Activated CD4-positive, alpha-beta T cell treated with anti-CD3 and anti-CD28 coated beads for 36 hours (primary cell): Measurements from ENCODE around the gene UTY. TPM values are rescaled to one million over a fixed set of nuclear protein-coding genes. Genes with fewer than 3 reads are reported as not detected.

Experiments
- ATAC-seq: fragments of 200-7000 bp; cut with Tn5 transposase; one replicate; pipeline ENCODE4 v1.10.0; 2021; ENCODE audit warnings: mild to moderate bottlenecking, moderate library complexity
- CTCF ChIA-PET: fragments of 350-600 bp; sonication (Branson Sonifier 250); formaldehyde crosslinking; loops from one replicate; lab custom pipeline; 2021; ENCODE audit warnings: antibody characterized with exemption; lab: Charles Lee
- POLR2A ChIA-PET: fragments of 350-600 bp; sonication (Branson Sonifier 250); formaldehyde crosslinking; loops from one replicate; lab custom pipeline; 2021; ENCODE audit warnings: antibody characterized with exemption, inconsistent platforms; lab: Charles Lee
- DNase-seq: peaks from one replicate; pipeline ENCODE4 v3.0.0-alpha.2; 2020
- H3K27ac Mint-ChIP-seq: one replicate; pipeline ENCODE4 v1.8.0; 2021; ENCODE audit warnings: mixed read lengths
- H3K27me3 Mint-ChIP-seq: one replicate; pipeline ENCODE4 v1.8.0; 2021; ENCODE audit warnings: mixed read lengths
- H3K36me3 Mint-ChIP-seq: one replicate; pipeline ENCODE4 v1.8.0; 2021; ENCODE audit warnings: low read depth, mixed read lengths
- H3K4me1 Mint-ChIP-seq: one replicate; pipeline ENCODE4 v1.8.0; 2021; ENCODE audit warnings: mixed read lengths
- H3K4me3 Mint-ChIP-seq: one replicate; pipeline ENCODE4 v1.8.0; 2021; ENCODE audit warnings: mild to moderate bottlenecking, moderate library complexity, mixed read lengths
- H3K9me3 Mint-ChIP-seq: one replicate; pipeline ENCODE4 v1.8.0; 2021; ENCODE audit warnings: low read depth, mixed read lengths
- intact Hi-C, 2 experiments: fragments of 100-400 bp; cut with DNase I in 1 of 2; cut with micrococcal nuclease in 1 of 2; formaldehyde crosslinking; loops; one replicate each; pipeline versions ENCODE4 v1.14.2 to v1.15.1; 2022 to 2024; cut with DNase I, micrococcal nuclease
- total RNA-seq, 2 experiments: library from RNA; stranded (reverse); gene quantifications; one replicate each; pipeline ENCODE4 v1.2.3, GENCODE V29; 2021

The UTY gene
- total RNA-seq, 2 experiments from 2014 or later = 14.6 to 17.1 TPM

DNA sequence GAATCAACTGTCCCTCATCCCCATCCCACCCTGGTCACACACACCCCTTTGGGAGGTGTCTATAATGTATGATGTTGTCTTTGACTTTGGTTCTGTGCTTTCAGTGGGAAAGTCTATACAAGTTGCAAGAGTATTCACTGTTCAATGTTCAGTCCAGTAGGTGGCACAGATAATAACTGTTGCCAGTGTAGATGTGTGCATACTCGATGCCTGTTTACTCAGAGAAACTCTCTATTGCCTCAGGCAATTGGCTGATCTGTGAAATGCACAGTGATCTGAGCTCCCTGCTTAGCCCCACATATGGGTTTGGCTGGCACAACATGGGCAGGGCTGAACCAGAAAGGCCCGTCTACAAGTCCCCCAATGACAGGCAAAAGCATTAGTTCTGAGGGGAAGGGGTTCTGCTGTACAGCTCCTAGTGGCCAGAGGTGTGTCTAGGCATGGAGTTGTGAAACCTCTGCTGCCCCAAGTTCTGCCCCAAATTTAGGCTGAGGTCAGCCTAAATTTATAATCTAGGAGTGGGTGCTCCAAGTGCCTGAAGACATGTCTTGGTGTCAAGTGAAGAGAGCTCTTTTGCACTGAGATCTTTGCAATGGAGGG, 252.4 kb downstream of the UTY start:
- Mint-ChIP-seq H3K4me1 (no peaks in the 10 kb centered on the region), H3K36me3 (no peaks in the 10 kb centered on the region), H3K27ac (no peak overlapping the region), H3K27me3 (no peaks in the 10 kb centered on the region), H3K9me3 (peaks cover 10% of the 10 kb centered on the region), H3K4me3 (no peak overlapping the region)
- intact Hi-C loops = no loop called here
- ChIA-PET CTCF (interaction anchor here (0.9 kb wide), 1 partner anchor 90 kb away, joined by 3 read pairs; no protein-coding TSS in a partner anchor), POLR2A (no interaction called here)
- DNase-seq (no peak), ATAC-seq (no peak)

- no peak for DNase-seq
- CTCF ChIA-PET = interaction anchor here (0.6 kb wide), 1 partner anchor 345 kb away, joined by 4 read pairs; no protein-coding TSS in a partner anchor
- H3K36me3 Mint-ChIP-seq = no peaks in the 10 kb centered on the region
- intact Hi-C loops = no loop called here
- H3K27ac Mint-ChIP-seq = no peak overlapping the region
- no peaks in the 10 kb centered on the region for H3K9me3 Mint-ChIP-seq
- no peaks in the 10 kb centered on the region for H3K27me3 Mint-ChIP-seq
- POLR2A ChIA-PET = interaction anchor here (0.8 kb wide), 1 partner anchor 1868 kb away, joined by 3 read pairs; no protein-coding TSS in a partner anchor
- H3K4me1 Mint-ChIP-seq = no peaks in the 10 kb centered on the region
- no peak overlapping the region for H3K4me3 Mint-ChIP-seq
- ATAC-seq = no peak
Observed at GRCh38 chrY:13210961-13211646, 268.7 kb downstream of the UTY start.

GRCh38 chrY:13205214-13205613, 274.6 kb downstream of the UTY start:
- Mint-ChIP-seq H3K36me3 (no peaks in the 10 kb centered on the region), H3K27ac (no peak overlapping the region), H3K4me1 (peaks cover 2% of the 10 kb centered on the region), H3K27me3 (no peaks in the 10 kb centered on the region), H3K4me3 (no peak overlapping the region), H3K9me3 (no peaks in the 10 kb centered on the region)
- POLR2A ChIA-PET = no interaction called here
- no peak for DNase-seq
- intact Hi-C loops = no loop called here
- CTCF ChIA-PET = no interaction called here
- ATAC-seq = no peak

Other genes starting within 250 kb of the UTY start
- gene TMSB4Y, start 223.9 kb upstream of the UTY start, total RNA-seq = under 1 TPM; 0.69 to 0.98 TPM